Measurements from ENCODE around the gene GAS7.

GRCh38 chr17:10156599-10156947 is 41.8 kb downstream of the GAS7 start:
- TF ChIP-seq EZH2phosphoT487 (IDR thresholded peaks at IDR 0.05) (no peak), EZH2 (IDR thresholded peaks at IDR 0.05) (no peak)
